HuH-7 (cell line): ENCODE measurements around the gene MAN1A1.
A peak's percentile ranks its signal among the peaks of the same experiment; 100 is the strongest.

Experiments used
- DNase-seq: peaks from one replicate; pipeline ENCODE4 v3.0.0; 2011; ENCODE audit warnings: low spot score

The MAN1A1 gene

DNA sequence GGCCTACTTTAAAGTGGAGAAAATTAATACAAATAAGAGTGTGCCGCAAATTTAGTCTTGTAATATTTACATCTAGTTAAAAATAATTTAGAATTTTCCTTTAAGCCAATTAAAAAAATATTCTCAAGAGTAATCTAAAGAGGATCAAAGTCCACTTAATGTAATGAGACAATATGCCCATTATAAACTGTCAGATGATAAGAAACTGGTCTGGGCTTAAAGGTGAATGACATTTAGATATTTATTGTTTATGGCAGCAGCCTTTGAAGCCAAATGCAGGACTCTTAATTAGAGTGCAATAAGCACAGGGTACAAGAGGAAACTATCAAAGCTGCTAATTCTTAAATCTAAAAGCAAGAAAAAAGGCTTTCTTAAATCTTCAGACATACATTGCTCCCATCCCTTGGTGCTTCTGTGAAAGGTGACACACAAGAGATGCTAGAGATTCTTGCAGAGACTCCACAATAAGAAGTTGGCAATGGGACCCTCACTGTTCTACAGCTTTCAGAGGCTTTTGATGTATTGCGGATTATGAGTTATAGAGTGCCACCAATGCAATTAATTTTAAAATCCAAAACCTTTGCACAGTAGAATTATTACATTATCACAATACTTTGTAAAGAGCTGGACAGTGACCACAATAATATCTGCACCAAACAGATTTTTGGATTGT lies 116.1 kb downstream of the MAN1A1 start:
- no peak for DNase-seq

DNA sequence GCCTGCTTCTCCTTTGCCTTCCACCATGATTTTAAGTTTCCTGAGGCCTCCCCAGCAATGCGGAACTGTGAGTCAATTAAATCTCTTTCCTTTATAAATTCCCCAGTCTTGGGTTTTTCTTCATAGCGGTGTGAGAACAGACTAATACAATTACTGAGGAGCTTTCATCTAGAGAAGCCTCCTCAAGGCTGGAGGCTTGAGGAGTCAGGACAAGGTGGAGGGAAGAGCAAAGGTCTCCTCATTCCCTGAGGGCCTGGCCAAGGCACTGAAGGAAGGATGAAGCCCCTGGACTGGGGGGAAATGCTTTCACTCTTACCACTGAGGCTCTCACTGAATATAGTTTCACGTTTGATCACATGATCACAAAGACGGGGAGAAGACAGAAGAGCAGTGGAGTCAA lies 118.2 kb downstream of the MAN1A1 start:
- no peak for DNase-seq

DNA sequence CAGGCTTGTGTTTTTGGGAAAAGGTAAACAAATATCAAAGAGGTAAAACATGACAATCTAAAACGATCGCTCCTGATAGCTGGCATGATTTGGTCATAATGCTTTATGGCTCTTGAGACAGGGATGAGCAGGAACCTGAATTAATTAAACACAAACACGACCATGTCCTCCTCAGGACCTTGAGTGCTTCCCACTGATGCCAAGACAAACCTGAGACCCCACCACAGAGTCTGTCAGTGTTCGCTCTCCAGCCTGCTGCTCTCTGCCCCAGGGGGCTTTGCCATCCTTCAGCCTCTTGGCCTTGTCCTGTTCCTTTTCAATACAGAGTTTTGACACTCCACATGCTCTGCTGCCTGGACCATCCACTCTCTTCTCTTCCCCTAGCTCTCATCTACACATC lies 119.4 kb downstream of the MAN1A1 start:
- no peak for DNase-seq

DNA sequence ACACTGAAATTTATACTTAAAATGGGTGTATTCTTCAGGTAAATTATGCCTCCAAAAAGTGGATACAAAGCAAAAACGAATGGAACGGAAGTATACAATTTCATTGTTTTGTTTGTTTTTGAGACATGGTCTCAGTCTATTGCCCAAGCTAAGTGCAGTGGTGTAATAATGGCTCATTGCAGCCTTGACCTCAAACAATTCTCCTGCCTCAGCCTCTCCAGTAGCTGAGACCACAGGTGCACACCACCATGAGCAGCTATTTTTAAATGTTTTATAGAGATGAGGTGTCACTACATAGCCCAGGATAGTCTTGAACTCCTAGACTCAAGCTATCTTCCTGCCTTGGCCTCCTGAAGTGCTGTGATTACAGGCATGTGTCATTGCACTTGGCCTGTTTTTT lies 122.2 kb downstream of the MAN1A1 start:
- no peak for DNase-seq

DNA sequence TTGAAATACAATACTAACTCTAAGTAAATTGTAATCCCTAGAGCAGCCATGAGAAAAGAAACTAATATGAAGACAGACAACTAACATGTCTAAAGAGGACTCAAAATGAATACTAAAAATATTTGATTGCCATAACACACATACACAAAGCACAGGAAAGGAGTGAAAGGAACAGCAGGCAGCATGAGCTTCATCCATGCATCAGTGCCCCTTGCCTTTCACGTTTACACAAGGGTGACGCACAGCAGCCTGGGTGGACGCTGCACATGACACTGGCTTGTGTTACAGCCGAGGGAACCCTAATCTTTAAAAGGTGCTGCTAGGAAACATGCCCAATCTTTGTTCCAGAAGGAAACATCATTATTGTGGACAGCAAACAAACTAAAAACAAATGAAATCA lies 123.5 kb downstream of the MAN1A1 start:
- DNase-seq: no peak

DNA sequence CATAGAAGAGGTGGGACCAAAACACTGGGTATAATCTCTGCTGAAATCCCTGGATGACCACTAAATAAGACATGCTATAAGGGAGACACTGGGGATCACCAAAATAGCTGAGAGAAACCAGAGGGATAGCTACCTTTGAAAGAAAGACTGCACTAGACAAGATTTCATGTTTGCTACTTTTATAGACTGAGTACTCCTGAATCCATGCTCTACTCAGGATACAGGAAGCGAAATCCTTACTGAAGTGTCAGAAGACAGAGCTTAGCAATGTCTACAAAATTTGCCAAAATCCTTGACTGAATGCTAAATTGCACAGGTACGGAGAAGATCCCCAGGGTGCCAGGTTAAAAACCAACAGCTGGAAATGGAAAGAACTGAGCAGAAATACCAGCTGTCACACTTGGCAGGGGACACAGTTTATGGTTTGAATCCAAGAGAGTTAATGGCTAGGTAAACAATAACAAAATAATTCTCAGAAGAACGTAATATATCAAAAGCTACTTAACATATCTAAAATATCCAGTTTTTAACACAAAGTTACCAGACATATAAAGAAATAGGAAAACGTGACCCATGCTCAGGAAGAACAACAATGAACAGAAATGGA lies 125.4 kb downstream of the MAN1A1 start:
- no peak for DNase-seq

DNA sequence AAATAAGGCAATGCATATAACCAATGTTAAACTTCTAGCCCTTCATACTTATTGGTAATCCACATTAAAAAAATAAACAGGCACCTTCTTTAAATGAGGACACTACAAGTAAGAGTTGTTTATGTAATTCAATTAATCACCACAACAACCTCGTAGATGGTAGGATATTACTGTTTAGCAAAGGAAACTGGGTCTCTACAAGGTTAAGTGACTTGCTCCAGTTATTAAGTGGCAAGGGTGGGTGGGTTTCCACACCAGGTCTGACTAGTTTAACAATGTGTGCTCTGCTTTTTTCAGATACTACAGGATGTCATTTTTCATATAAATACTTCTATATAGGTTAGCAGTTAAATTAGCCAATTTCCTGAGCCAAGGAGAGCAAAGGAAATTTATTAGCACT lies 129.1 kb downstream of the MAN1A1 start:
- no peak for DNase-seq

DNA sequence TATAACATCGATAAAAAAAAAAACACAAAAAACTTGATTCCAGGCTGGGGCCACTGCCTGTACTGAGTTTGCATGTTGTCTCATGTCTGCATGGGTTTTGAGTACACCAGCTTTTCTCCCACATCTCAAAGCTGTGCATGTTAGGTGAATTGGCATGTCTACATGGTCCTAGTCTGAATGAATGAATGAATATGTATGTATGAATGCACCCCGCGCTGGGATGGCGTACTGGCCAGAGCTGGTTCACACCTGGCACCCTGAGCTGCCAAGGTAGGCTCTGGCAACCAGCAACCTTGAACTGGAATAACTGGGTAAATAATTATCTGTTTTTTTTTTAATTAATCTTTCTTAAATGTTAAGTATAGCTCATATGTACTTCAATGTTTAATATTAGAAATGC lies 131.0 kb downstream of the MAN1A1 start:
- DNase-seq: no peak

DNA sequence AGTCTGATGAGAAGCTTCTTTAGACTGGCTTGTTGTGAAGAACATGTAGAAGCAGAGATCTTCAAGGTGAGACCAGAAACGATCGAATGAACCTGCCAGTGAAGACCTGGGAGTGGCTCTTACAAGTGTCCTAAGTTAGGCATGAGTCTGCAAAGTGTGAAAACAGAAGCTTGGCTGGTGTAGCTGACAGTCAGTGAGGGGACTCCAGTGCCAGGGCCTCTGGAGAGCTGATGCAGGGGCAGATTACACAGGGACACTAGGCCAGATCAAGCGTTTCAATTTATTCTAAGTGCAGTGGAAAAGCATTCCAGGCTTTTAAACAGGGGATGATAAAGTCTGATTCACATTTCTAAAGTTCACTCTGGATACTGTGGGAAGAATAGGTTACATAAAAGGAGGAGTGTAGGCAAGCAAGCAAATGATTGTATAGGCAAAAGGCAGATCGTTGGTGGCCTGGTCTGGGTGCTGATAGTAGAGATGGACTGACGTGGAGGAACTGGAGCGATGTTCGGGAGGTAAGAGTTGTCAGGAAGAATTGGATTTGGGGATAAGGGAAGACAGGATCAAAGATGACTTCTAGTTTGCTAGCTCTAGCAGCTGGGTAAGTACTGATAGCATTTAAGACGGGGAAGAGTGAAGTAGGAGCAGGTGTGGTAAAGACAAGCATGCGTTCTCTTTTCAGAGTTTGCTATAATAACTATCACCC lies 133.5 kb downstream of the MAN1A1 start:
- no peak for DNase-seq

DNA sequence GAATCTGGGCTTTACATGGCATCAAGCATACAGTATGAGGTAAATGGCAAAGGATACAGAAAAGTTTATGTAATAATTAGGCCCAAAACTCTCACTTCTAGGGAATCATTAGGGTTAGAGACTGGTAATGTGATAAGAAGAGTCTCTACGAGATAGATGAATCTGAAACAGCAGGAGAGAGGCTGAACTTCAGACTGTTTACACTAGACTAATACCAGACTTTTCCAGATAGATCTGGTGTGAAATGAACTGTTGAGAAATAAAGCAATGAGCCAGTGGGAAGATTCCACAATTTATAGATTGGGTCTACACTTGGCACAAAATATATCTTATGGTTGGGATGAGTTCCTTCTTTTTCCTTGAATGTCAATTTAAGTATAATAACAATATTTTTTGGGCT lies 134.3 kb downstream of the MAN1A1 start:
- no peak for DNase-seq

DNA sequence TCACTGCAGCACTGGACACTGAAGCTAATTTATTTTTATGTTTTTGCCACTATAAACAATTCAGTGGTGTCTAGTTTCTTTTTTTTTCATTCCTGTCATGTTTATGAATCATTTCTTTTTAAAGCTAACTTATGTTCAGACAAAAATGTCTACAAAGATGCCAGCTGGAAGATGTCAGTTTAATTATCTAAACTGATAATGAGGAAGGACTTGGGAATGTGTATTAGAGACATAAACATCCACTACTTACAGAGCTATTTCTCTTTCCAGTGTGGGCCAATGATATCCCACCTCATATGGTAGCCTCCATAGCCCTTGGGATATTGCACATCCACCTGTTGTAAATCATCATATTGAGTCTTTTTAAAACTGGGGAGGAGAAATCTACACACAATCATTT lies 139.0 kb downstream of the MAN1A1 start:
- DNase-seq: no peak

DNA sequence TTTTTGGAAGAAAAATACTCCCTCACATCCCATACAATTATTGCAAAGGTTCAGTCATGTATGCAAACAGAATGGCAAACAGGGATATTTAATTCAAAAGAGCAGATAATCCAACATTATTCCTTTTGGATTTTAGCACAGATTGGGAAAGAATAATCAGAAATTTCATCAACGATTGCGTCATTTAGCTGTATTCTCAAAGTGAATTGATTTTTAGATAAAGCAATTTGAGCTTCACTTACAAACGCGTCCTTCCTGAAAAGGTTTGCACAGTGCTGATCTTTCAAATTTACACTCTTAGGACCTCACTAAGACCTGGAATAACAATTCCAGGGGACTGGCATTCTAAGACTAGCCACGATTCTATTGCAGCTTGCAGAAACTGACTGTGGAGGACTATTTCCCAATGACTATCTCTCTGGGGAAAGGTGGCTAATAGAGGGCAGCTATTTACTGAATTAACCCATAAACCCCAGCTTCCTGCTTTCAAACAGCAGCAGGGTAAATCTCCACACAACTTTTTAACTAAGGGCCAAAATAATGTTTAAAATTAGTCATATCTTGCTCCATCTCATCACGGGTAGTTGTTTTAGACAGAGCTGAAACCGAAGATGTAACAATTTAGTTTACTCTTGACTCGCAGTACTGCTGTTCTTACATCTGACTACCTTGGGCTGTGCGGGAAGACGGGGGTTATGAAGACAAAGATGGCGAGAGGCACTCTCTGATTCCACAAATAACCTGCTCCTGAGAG lies 139.9 kb downstream of the MAN1A1 start:
- DNase-seq: peak; percentile 49

DNA sequence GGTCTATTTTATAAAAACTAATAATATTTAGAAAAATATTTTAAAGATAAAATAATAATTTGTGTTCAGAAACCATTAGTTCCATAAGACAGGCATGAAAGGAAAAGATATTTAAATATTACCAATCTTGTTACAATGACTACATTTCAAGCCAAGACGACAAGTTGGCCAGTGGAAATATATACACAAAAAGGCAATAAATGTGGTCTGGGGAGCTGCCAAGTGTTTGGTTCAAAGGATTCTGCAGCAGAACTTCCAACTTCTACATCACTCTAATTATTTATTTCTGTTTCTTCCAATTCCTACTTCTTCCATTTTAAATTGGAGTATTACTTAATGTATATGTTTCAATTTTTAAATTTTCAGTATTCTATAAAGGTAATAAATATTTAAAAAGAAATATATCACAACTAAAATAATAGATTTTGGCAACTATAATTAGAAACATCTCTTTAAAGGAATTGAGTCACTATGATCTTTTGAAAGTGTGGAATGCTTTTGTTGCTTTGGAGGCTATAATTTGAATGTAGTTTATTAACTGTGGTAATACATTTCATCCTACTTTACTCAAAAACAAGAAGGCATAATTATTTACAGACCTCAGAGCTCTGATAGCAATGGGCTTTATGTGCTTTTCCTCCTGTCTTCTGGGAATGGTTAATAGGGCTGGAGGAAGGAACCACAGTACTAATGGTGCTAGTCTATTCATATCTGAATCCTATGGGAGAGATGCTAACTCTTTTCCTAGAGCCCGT lies 141.4 kb downstream of the MAN1A1 start:
- no peak for DNase-seq

DNA sequence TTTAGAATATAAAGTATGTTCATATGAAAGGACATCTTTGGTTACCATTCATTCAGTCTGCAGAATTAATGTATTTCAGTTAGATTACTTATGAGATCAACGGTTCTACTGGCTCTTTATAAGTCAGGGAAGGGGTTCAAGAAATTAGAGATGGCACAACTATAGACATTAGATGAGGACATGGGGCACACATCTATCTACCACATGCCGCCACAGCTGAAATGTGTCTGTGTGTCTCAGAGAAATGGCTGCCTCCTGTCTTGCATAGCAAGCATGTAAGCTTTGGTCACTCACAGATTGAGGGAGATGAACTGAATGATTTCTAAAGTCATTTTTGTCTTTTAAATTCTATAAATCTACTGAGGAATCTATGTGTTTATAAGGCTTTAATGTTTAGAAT lies 142.2 kb downstream of the MAN1A1 start:
- no peak for DNase-seq

DNA sequence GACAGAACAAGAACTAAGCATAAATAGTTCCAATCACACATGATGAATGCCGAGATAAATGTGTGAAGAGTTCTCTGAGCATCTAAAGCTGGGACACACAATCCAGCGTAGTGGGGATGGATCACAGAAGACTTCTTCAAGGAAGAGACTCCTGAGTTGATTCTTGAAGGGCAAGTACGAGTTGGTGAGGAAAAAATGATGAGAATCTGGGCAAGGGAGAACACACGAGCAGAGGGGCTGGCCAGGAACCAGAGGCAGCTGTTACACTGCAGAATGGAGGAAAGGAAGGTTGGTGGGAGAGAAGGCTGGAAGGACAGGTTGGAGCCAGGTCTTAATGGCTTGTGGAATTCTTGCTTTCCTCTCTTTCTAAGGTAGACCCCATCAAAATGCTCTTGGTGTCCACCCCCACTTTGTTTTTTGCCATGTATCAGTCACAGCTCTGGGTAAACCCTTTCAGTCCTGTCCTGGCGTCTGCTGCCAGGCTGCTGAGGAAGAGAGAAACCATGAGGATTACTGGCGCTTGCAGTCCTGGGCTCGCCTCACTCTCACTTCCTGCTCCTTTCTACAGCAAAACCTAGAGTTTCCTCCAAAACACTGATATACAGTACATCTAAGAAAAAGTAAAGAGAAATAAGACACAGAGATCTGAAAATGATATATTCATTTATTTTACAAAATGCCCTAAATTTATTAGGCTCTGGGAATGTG lies 143.5 kb downstream of the MAN1A1 start:
- no peak for DNase-seq

DNA sequence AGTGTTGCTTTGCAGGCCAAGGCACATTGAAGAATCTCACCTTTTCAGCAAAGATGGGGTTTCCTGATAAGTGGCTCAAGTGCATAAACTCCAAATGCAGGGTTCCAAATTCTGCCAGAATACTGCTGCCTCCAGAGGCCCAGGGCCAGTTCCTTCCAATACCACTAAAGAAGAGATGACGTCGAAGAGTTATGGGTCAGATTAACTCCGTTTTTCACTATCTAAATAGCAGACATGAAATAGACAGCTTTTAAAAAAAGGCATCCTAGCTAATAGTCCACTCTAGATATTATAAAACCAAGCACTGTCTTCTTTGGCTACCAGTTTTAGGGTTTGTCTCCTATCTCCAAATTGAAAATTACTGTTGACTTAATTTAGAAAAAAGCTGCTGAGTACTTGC lies 144.8 kb downstream of the MAN1A1 start:
- DNase-seq: no peak

DNA sequence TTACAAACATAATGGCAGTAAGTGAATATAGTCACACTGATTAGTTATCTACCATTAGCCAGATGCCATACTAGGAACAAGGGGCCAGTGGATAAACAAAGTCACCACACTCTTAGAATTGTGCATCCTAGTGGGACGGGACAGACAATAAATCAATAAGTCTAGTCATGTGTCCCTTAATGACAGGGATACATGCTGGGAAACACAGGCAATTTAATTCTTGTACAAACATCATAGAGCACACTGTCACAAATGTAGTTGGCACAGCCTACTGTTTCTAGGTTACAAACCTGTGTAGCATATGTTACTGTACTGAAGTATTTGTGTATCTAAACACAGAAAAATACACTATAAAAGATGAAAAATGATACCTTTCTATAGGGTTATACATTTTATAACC lies 148.1 kb downstream of the MAN1A1 start:
- no peak for DNase-seq

DNA sequence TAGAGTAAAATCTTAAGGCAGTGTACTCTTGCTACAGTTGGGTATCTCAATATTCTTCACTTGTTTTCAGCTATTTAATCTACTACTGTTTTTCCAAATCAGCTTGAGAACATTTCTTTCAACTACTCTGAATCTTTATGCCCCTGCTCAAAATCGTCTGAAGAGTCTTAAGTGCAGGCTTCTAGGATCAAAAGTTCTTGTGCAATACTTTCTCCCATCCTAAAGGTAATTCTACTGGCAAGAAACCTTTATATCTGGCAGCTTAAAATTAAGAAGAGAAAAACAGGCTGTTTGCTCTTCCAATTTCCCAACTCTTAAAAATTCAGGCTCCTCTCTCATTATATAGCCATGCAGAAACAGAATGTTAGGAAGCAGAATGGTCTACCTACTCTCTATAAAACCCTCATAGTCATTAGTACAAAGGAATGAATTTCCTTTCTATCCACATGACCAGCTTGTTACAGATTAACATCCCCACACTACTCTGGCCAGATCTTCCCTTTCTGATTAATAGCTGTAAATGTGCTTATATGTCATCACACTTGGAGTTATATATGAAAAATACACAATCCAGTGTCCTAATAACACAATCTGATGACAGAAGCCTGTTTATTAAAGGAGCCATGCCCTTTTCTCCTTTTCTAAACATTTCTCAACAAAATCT lies 148.9 kb downstream of the MAN1A1 start:
- no peak for DNase-seq

DNA sequence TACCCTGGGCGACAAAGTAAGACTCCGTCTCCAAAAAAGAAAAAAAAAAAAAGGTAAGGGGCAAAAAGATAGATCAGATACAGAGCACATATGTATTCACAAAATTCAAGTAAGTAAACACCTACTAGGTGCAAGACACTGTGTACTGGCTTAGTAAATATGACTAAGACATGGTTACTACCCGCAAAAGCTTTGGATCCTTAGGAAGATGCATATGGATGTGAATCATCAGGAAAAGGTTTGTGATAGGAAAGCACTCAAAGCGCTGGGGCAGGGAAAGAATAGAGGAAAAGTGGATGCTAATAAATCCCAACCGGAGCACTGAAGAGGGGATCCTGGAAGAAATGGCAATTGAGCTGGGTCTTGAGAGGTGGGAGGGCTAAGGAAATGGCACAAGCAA lies 152.3 kb downstream of the MAN1A1 start:
- DNase-seq: no peak

DNA sequence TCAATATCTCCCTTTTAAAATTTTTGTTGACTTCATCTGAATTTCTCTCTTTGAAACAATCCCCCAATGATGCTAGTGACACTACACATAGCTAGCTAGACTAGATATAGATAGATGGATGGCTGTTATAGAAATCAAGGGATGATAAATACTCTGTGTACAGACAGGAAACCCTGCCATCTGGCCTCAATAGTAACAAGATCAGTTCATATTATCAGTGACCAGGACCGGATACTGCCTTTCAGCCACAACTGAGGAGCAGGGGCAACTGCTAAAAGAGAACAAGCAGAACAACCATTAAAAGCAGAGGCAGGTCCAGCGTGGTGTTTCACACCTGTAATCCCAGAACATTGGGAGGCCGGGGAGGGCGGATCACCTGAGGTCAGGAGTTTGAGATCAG lies 152.8 kb downstream of the MAN1A1 start:
- DNase-seq: no peak

DNA sequence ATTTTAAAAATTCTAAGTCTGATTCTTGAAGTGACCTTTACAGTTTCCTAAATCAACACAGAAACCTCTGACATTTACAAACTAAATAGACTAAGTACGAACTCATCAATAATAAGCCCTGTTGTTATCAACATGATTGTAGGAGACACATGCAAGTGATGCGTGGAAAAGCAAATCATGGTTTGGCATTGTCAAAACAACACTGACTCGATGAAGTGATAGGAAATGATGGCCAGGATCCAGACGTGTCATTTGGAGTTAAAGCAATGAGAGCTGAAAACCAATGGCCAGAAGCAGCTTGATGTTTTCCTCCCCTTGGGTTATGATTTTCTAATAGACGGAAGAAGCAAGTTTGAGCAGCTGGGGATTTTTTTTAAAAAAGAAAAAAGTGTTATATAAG lies 153.7 kb downstream of the MAN1A1 start:
- no peak for DNase-seq
